Neutrophil (primary cell): ENCODE results near the gene FGD4.

Source experiments
- H3K27ac ChIP-seq: fragments of 200-600 bp; sonication (generic); 2 replicates; pipeline ENCODE4 v1.5.1; 2016; ENCODE audit warnings: mild to moderate bottlenecking, moderate library complexity
- H3K27me3 ChIP-seq: fragments of 200-600 bp; sonication (generic); 2 replicates; pipeline ENCODE4 v1.6.0; 2016; ENCODE audit warnings: mild to moderate bottlenecking
- H3K36me3 ChIP-seq: fragments of 200-600 bp; sonication (generic); 2 replicates; pipeline ENCODE4 v1.5.1; 2017
- H3K4me1 ChIP-seq, 2 experiments: fragments of 200-600 bp in 1 of 2; sonication (generic) in 1 of 2; 1 replicate in 1 of 2; 2 replicates in 1 of 2; pipeline versions ENCODE4 v1.5.1 to v1.6.1; 2013 to 2016; ENCODE audit warnings: low read depth in 1 of 2, low read length in 1 of 2, mild to moderate bottlenecking in 1 of 2, moderate library complexity in 1 of 2; ENCODE audit not compliant: control insufficient read depth in 1 of 2, insufficient read depth in 1 of 2
- H3K4me3 ChIP-seq, 2 experiments: fragments of 200-600 bp in 1 of 2; sonication (generic) in 1 of 2; 1 replicate in 1 of 2; 2 replicates in 1 of 2; pipeline ENCODE4 v1.5.1; 2013 to 2016; ENCODE audit warnings: low read depth in 1 of 2, low read length in 1 of 2, mild to moderate bottlenecking in 1 of 2, moderate library complexity in 1 of 2
- H3K9me3 ChIP-seq: fragments of 200-600 bp; sonication (generic); 2 replicates; pipeline ENCODE4 v1.5.1; 2016
- TF ChIP-seq, protein P1 (sequence below): fragments of 200-600 bp; sonication (generic); IDR thresholded peaks from 2 replicates; pipeline ENCODE4 v1.5.1; 2016; ENCODE audit warnings: antibody characterized with exemption

The FGD4 gene

DNA sequence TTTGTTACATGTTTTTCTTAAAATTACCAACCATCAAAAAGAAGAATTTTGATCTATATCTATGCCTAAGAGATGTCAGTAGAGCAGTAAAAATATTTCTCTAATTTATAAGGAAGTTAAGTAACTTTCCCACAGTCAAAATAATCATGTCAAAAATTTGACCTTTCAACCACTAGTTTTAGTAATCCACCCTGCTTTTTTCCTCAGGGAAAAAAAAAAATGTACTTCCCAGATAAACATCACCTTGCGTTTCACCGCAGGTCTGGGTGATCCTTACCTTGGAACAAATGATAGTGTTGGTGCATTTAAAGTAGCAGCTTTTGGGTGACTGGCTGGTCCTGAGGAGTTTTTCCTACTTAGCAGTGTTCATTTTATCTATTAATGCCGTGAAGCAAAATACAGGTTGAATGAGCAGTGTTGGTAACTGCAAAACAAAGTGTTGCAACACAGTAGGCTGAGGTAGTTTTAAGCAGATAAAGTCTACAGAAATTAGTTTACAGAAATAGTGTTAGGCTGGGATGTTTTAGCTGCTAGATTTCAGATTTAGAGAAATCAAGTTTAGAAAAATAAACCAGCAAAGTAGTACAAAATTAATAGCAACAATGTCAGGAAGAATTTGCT lies 142.5 kb downstream of the FGD4 start:
- peak overlapping the region; percentile 87 for H3K27ac ChIP-seq
- H3K36me3 ChIP-seq = no peaks in the 10 kb centered on the region
- H3K4me1 ChIP-seq = peaks cover 48 to 55% of the 10 kb centered on the region in 2 experiments
- TF ChIP-seq, protein P1, sequence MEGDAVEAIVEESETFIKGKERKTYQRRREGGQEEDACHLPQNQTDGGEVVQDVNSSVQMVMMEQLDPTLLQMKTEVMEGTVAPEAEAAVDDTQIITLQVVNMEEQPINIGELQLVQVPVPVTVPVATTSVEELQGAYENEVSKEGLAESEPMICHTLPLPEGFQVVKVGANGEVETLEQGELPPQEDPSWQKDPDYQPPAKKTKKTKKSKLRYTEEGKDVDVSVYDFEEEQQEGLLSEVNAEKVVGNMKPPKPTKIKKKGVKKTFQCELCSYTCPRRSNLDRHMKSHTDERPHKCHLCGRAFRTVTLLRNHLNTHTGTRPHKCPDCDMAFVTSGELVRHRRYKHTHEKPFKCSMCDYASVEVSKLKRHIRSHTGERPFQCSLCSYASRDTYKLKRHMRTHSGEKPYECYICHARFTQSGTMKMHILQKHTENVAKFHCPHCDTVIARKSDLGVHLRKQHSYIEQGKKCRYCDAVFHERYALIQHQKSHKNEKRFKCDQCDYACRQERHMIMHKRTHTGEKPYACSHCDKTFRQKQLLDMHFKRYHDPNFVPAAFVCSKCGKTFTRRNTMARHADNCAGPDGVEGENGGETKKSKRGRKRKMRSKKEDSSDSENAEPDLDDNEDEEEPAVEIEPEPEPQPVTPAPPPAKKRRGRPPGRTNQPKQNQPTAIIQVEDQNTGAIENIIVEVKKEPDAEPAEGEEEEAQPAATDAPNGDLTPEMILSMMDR = no peak
- no peaks in the 10 kb centered on the region for H3K27me3 ChIP-seq
- peak overlapping the region; percentile 12 to 19 for H3K4me3 ChIP-seq
- no peaks in the 10 kb centered on the region for H3K9me3 ChIP-seq

DNA sequence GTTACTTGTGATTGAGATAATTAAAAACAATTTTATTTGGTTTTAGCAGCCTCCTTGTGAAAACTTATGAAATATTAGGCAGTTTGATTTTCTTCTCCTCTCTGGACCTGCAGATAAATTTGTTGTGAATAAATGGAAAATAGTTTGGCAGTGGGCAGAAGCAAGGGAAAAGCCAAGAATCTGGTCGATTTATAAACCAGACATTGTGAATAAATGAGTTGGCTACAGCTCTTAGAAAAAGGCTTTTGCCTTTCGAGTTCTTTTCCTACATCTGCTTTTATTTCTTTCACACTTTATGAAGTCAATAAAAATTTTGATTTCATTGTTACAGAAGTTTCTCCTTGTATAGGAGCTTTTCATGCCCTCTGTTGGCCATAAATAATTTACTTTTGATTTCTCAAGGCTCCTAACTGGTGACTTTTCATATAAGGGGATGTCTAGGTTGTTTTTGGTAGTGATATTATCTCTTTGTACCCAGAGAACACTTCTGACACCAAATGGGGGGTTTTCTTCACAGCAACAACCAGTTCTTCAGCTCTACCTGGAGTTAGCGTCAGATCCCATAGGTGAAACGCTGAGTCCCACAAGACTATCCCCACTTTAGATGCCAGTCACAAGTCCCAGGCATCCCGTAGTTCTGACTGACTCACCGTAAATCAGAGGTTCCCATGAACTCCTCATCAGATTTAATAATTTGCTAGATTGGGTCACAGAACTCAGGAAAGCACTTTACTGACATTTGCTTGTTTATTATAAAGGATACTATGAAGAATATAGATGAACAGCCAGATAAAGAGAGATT lies 143.3 kb downstream of the FGD4 start:
- peaks cover 48 to 51% of the 10 kb centered on the region in 2 experiments for H3K4me1 ChIP-seq
- TF ChIP-seq, protein P1 = no peak
- peak overlapping the region in 1 of 2 experiments; percentile 19 for H3K4me3 ChIP-seq
- H3K9me3 ChIP-seq = no peaks in the 10 kb centered on the region
- H3K27ac ChIP-seq = peak overlapping the region; percentile 87
- H3K36me3 ChIP-seq = peaks cover 4% of the 10 kb centered on the region
- H3K27me3 ChIP-seq = no peaks in the 10 kb centered on the region

DNA sequence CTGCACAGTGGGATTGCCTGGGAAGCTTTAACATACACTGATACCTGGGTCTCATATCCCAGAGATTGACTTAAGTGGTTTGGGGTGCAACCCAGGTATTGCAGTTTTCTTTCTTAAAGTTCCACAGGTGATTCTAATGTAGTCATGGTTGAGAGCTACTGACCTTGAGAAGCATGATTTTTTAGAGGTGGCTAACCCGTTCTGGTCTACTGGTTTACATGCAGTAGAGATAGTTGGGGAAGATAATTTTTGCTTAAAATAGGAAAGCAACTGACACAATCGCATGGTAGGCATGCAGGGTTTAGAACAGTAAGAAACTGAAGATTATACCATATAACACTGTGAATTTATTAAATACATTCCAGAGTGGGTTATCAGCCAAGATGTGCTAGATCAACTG lies 145.5 kb downstream of the FGD4 start:
- Histone ChIP-seq H3K27me3 (no peaks in the 10 kb centered on the region), H3K9me3 (no peaks in the 10 kb centered on the region), H3K27ac (peak overlapping the region; percentile 43), H3K36me3 (peaks cover 4% of the 10 kb centered on the region), H3K4me3 (no peak overlapping the region), H3K4me1 (peaks cover 60 to 72% of the 10 kb centered on the region in 2 experiments)
- TF ChIP-seq, protein P1 = no peak

DNA sequence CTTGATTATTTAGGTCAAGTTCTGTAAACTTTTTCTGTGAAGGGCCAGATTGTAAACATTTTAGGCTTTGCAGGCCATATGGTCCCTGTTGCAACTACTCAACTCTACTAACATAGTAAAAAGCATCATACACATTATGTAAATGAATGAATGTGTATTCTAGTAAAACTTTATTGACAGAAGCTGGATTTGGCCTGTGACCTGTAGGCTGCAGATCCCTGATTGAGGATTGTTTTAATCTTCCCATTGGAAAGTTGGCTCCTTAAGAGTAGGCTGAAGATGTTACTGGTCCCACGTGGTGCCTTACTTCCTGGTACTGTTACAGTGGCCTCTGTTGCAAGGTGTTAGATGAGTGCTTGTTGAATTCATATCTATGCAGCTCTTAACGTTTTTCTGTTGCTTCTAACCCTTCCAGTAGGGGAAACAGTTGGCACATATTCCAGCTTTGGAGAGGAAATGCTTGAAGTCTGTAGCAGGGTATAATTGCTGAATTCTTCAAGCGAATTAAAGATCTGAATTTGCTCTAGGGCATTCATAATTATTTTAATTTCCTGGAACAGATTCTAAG lies 146.1 kb downstream of the FGD4 start:
- peaks cover 54 to 73% of the 10 kb centered on the region in 2 experiments for H3K4me1 ChIP-seq
- H3K27me3 ChIP-seq = no peaks in the 10 kb centered on the region
- TF ChIP-seq, protein P1 = no peak
- no peaks in the 10 kb centered on the region for H3K9me3 ChIP-seq
- peaks cover 4% of the 10 kb centered on the region for H3K36me3 ChIP-seq
- H3K27ac ChIP-seq = peak overlapping the region; percentile 43
- H3K4me3 ChIP-seq = no peak overlapping the region

DNA sequence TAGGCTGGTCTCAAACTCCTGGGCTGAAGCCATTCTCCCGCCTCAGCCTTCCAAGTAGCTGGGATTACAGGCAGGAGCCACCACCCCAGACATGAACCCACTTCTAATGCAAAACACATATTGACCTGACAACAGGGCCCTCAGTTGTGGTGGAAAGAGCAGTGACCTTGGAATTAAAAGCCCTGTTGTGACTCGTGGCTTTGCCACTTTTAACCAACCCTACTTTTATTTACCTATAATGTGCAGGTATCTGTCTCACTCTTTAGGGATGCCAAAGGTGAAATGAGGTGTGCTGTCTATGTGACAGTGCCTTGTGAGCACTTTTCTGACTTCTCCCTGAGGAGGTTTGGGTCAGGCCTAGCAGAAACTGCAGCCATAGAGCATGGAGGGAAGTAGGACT lies 146.9 kb downstream of the FGD4 start:
- Histone ChIP-seq H3K27ac (peak overlapping the region; percentile 43), H3K27me3 (no peaks in the 10 kb centered on the region), H3K36me3 (peaks cover 4% of the 10 kb centered on the region), H3K4me3 (no peak overlapping the region), H3K4me1 (peaks cover 48 to 65% of the 10 kb centered on the region in 2 experiments), H3K9me3 (no peaks in the 10 kb centered on the region)
- TF ChIP-seq, protein P1 = no peak
